Effector memory CD8-positive, alpha-beta T cell (primary cell): ENCODE data around the gene MGLL.

Experiments used
- ATAC-seq: fragments of 150-1000 bp; cut with Tn5 transposase; replicated peaks from 2 replicates; pipeline ENCODE4 v1.10.0; 2021; ENCODE audit warnings: mild to moderate bottlenecking, moderate library complexity
- DNase-seq, 3 experiments: peaks; one replicate each; pipeline ENCODE4 v3.0.0; 2021
- H3K27ac Mint-ChIP-seq, 2 donors: one replicate each; pipeline ENCODE4 v1.8.0; 2022; ENCODE audit warnings: mild to moderate bottlenecking in 2 of 2, mixed read lengths in 2 of 2, moderate library complexity in 2 of 2
- H3K27me3 Mint-ChIP-seq, 2 donors: one replicate each; pipeline ENCODE4 v1.8.0; 2022; ENCODE audit warnings: mixed read lengths in 2 of 2
- H3K36me3 Mint-ChIP-seq: one replicate; pipeline ENCODE4 v1.8.0; 2022; ENCODE audit warnings: mild to moderate bottlenecking, moderate library complexity, mixed read lengths; ENCODE audit not compliant: insufficient read depth
- H3K4me1 Mint-ChIP-seq, 2 donors: one replicate each; pipeline ENCODE4 v1.8.0; 2022; ENCODE audit warnings: low read depth in 2 of 2, mixed read lengths in 2 of 2
- H3K4me3 Mint-ChIP-seq, 2 donors: one replicate each; pipeline ENCODE4 v1.8.0; 2022; ENCODE audit warnings: mild to moderate bottlenecking in 2 of 2, mixed read lengths in 2 of 2, moderate library complexity in 2 of 2
- H3K9me3 Mint-ChIP-seq, 2 donors: one replicate each; pipeline ENCODE4 v1.8.0; 2022; ENCODE audit warnings: mixed read lengths in 2 of 2

Gene MGLL

GRCh38 chr3:127815641-127816605 lies 6.4 kb downstream of the MGLL start:
- peaks cover 40 to 74% of the 10 kb centered on the region in 2 donors for H3K27me3 Mint-ChIP-seq
- H3K36me3 Mint-ChIP-seq = no peaks in the 10 kb centered on the region
- H3K9me3 Mint-ChIP-seq = no peaks in the 10 kb centered on the region
- no peaks in the 10 kb centered on the region for H3K4me1 Mint-ChIP-seq
- ATAC-seq (no peak), DNase-seq (no peak)
- no peak overlapping the region for H3K27ac Mint-ChIP-seq
- no peak overlapping the region for H3K4me3 Mint-ChIP-seq

GRCh38 chr3:127815001-127815400 lies 7.3 kb downstream of the MGLL start:
- Mint-ChIP-seq H3K36me3 (no peaks in the 10 kb centered on the region), H3K27me3 (peaks cover 31 to 73% of the 10 kb centered on the region in 2 donors), H3K4me1 (no peaks in the 10 kb centered on the region)

GRCh38 chr3:127814325-127814781 lies 8.0 kb downstream of the MGLL start:
- H3K4me1 Mint-ChIP-seq = no peaks in the 10 kb centered on the region
- no peak overlapping the region for H3K27ac Mint-ChIP-seq
- no peaks in the 10 kb centered on the region for H3K9me3 Mint-ChIP-seq

More at GRCh38 chr3:127815001-127815400, 7.3 kb downstream of the MGLL start:
- H3K9me3 Mint-ChIP-seq = no peaks in the 10 kb centered on the region
- ATAC-seq (no peak), DNase-seq (no peak)
- no peak overlapping the region for H3K4me3 Mint-ChIP-seq
- no peak overlapping the region for H3K27ac Mint-ChIP-seq

GRCh38 chr3:127812151-127812550 lies 10.2 kb downstream of the MGLL start:
- ATAC-seq = no peak
- Mint-ChIP-seq H3K27ac (no peak overlapping the region), H3K36me3 (no peaks in the 10 kb centered on the region), H3K27me3 (peaks cover 27 to 56% of the 10 kb centered on the region in 2 donors), H3K4me1 (no peaks in the 10 kb centered on the region), H3K4me3 (no peak overlapping the region), H3K9me3 (no peaks in the 10 kb centered on the region)
- no peak for DNase-seq

More at GRCh38 chr3:127814325-127814781, 8.0 kb downstream of the MGLL start:
- Mint-ChIP-seq H3K4me3 (no peak overlapping the region), H3K36me3 (no peaks in the 10 kb centered on the region), H3K27me3 (peaks cover 28 to 66% of the 10 kb centered on the region in 2 donors)
- ATAC-seq (no peak), DNase-seq (no peak)

- Mint-ChIP-seq H3K36me3 (no peaks in the 10 kb centered on the region), H3K4me1 (no peaks in the 10 kb centered on the region), H3K27me3 (peaks cover 23 to 52% of the 10 kb centered on the region in 2 donors), H3K27ac (no peak overlapping the region), H3K9me3 (no peaks in the 10 kb centered on the region), H3K4me3 (no peak overlapping the region)
- ATAC-seq = no peak
- no peak for DNase-seq
These were observed 10.6 kb downstream of the MGLL start for GRCh38 chr3:127811717-127812116.

- Mint-ChIP-seq H3K4me1 (no peaks in the 10 kb centered on the region), H3K9me3 (no peaks in the 10 kb centered on the region), H3K4me3 (no peak overlapping the region), H3K27me3 (peaks cover 5 to 31% of the 10 kb centered on the region in 2 donors), H3K27ac (no peak overlapping the region), H3K36me3 (no peaks in the 10 kb centered on the region)
- DNase-seq (no peak), ATAC-seq (no peak)
These were observed 12.7 kb downstream of the MGLL start for GRCh38 chr3:127809611-127810010.

GRCh38 chr3:127809211-127809610 lies 13.1 kb downstream of the MGLL start:
- no peak overlapping the region for H3K4me3 Mint-ChIP-seq
- ATAC-seq (no peak), DNase-seq (no peak)

GRCh38 chr3:127808197-127808596 lies 14.1 kb downstream of the MGLL start:
- H3K27ac Mint-ChIP-seq = no peak overlapping the region
- peaks cover 0 to 18% of the 10 kb centered on the region in 2 donors for H3K27me3 Mint-ChIP-seq
- ATAC-seq = no peak
- no peaks in the 10 kb centered on the region for H3K4me1 Mint-ChIP-seq
- no peak for DNase-seq
- no peak overlapping the region for H3K4me3 Mint-ChIP-seq
- no peaks in the 10 kb centered on the region for H3K36me3 Mint-ChIP-seq
- H3K9me3 Mint-ChIP-seq = no peaks in the 10 kb centered on the region

More at GRCh38 chr3:127809211-127809610, 13.1 kb downstream of the MGLL start:
- Mint-ChIP-seq H3K36me3 (no peaks in the 10 kb centered on the region), H3K9me3 (no peaks in the 10 kb centered on the region), H3K27ac (no peak overlapping the region), H3K4me1 (no peaks in the 10 kb centered on the region), H3K27me3 (peaks cover 5 to 28% of the 10 kb centered on the region in 2 donors)

- Mint-ChIP-seq H3K9me3 (no peaks in the 10 kb centered on the region), H3K4me3 (no peak overlapping the region), H3K4me1 (peaks cover 4% of the 10 kb centered on the region in 2 donors), H3K27ac (no peak overlapping the region), H3K36me3 (no peaks in the 10 kb centered on the region), H3K27me3 (peaks cover 0 to under 1% of the 10 kb centered on the region in 2 donors)
- DNase-seq = no peak
- ATAC-seq = no peak
These were observed 17.1 kb downstream of the MGLL start for GRCh38 chr3:127805026-127805753.

GRCh38 chr3:127804141-127804540 lies 18.2 kb downstream of the MGLL start:
- Mint-ChIP-seq H3K9me3 (no peaks in the 10 kb centered on the region), H3K36me3 (no peaks in the 10 kb centered on the region), H3K4me3 (no peak overlapping the region), H3K27me3 (peaks cover 0 to 5% of the 10 kb centered on the region in 2 donors), H3K4me1 (peaks cover 4 to 7% of the 10 kb centered on the region in 2 donors), H3K27ac (no peak overlapping the region)
- DNase-seq = no peak
- ATAC-seq = no peak

GRCh38 chr3:127803619-127804018 lies 18.7 kb downstream of the MGLL start:
- Mint-ChIP-seq H3K4me1 (peaks cover 4 to 7% of the 10 kb centered on the region in 2 donors), H3K4me3 (no peak overlapping the region), H3K36me3 (no peaks in the 10 kb centered on the region), H3K27me3 (peaks cover 0 to 10% of the 10 kb centered on the region in 2 donors), H3K9me3 (no peaks in the 10 kb centered on the region), H3K27ac (no peak overlapping the region)
- no peak for DNase-seq
- ATAC-seq = no peak

- H3K27me3 Mint-ChIP-seq = peaks cover 0 to 10% of the 10 kb centered on the region in 2 donors
- ATAC-seq = no peak
- peak overlapping the region in 1 of 2 donors; percentile 28 for H3K27ac Mint-ChIP-seq
- H3K4me3 Mint-ChIP-seq = no peak overlapping the region
- no peak for DNase-seq
- H3K36me3 Mint-ChIP-seq = no peaks in the 10 kb centered on the region
- no peaks in the 10 kb centered on the region for H3K9me3 Mint-ChIP-seq
- peaks cover 4 to 7% of the 10 kb centered on the region in 2 donors for H3K4me1 Mint-ChIP-seq
These were observed 19.7 kb downstream of the MGLL start for GRCh38 chr3:127802606-127803005.

GRCh38 chr3:127801731-127802313 lies 20.5 kb downstream of the MGLL start:
- H3K27me3 Mint-ChIP-seq = peaks cover 0 to 10% of the 10 kb centered on the region in 2 donors

More at GRCh38 chr3:127801731-127802313, 20.5 kb downstream of the MGLL start:
- no peak overlapping the region for H3K27ac Mint-ChIP-seq
- no peak for ATAC-seq
- H3K36me3 Mint-ChIP-seq = no peaks in the 10 kb centered on the region
- peaks cover 4 to 7% of the 10 kb centered on the region in 2 donors for H3K4me1 Mint-ChIP-seq
- no peaks in the 10 kb centered on the region for H3K9me3 Mint-ChIP-seq
- no peak for DNase-seq
- H3K4me3 Mint-ChIP-seq = no peak overlapping the region
